Activated CD8-positive, alpha-beta memory T cell treated with anti-CD3 and anti-CD28 coated beads for 1 hour (primary cell): ENCODE measurements around the gene ATOH7.

Experiments used
- DNase-seq, 2 donors: peaks; one replicate each; pipeline ENCODE4 v3.0.0-alpha.2; 2020; ENCODE audit warnings: low read depth in 1 of 2; ENCODE audit errors: extremely low read depth in 1 of 2

ATOH7 gene

GRCh38 chr10:68184546-68184945, 47.4 kb downstream of the ATOH7 start:
- DNase-seq, result no peak
